Lung (tissue), 12 donors: ENCODE data around the gene DUSP28. TPM values are rescaled to one million over a fixed set of nuclear protein-coding genes. Genes with fewer than 3 reads are reported as not detected.
A peak's percentile ranks its signal among the peaks of the same experiment; 100 is the strongest.

Source experiments
- ATAC-seq: fragments of 200-7000 bp; cut with Tn5 transposase; one replicate; pipeline ENCODE4 v1.9.1; 2020; ENCODE audit warnings: moderate number of reproducible peaks; ENCODE audit not compliant: insufficient read depth, low FRiP score
- DNase-seq, 3 donors: peaks; one replicate each; pipeline ENCODE4 v3.0.0-alpha.2; 2013 to 2017
- H3K27ac ChIP-seq, 2 donors: one replicate each; pipeline ENCODE4 v1.5.1; 2013; ENCODE audit warnings: mild to moderate bottlenecking in 2 of 2, moderate library complexity in 2 of 2, control low read depth in 1 of 2, inconsistent platforms in 1 of 2, low read depth in 1 of 2, low read length in 1 of 2
- H3K27me3 ChIP-seq, 3 donors: one replicate each; pipeline ENCODE4 v1.5.1; 2013; ENCODE audit warnings: low read length in 2 of 3; ENCODE audit not compliant: control insufficient read depth in 3 of 3, insufficient read depth in 3 of 3
- H3K36me3 ChIP-seq, 4 donors: one replicate each; pipeline ENCODE4 v1.5.1; 2013; ENCODE audit warnings: low read length in 4 of 4, mild to moderate bottlenecking in 1 of 4, moderate library complexity in 1 of 4; ENCODE audit not compliant: control insufficient read depth in 4 of 4, insufficient read depth in 4 of 4
- H3K4me1 ChIP-seq, 5 donors: one replicate each; pipeline ENCODE4 v1.5.1; 2013; ENCODE audit warnings: low read length in 5 of 5, mild to moderate bottlenecking in 2 of 5, moderate library complexity in 1 of 5; ENCODE audit not compliant: control insufficient read depth in 5 of 5, insufficient read depth in 5 of 5
- H3K4me3 ChIP-seq: one replicate; pipeline ENCODE4 v1.5.1; 2013; ENCODE audit warnings: mild to moderate bottlenecking, control low read depth, moderate library complexity
- H3K9ac ChIP-seq, 2 donors: one replicate each; pipeline ENCODE4 v1.5.1; 2013; ENCODE audit warnings: low read length in 2 of 2, control low read depth in 1 of 2; ENCODE audit not compliant: insufficient read depth in 1 of 2
- H3K9me3 ChIP-seq, 4 donors: one replicate each; pipeline ENCODE4 v1.5.1; 2013; ENCODE audit warnings: low read length in 3 of 4, mild to moderate bottlenecking in 1 of 4, moderate library complexity in 1 of 4; ENCODE audit not compliant: control insufficient read depth in 4 of 4, insufficient read depth in 3 of 4
- CTCF ChIP-seq: IDR thresholded peaks from 2 replicates; pipeline ENCODE4 v1.5.1; 2012; ENCODE audit warnings: mild to moderate bottlenecking; ENCODE audit errors: control extremely low read depth, extremely low read depth
- WGBS, 2 donors: extraction: QIAGEN DNeasy Blood & Tissue Kit; methylation state at CpG; one replicate each; pipeline ENCODE4 v1.1.7; 2013; 5-methylcytosine and 5-hydroxymethylcytosine counted together
- polyA plus RNA-seq, 2 donors: library from polyadenylated mRNA; stranded (reverse); fragments of 200-250 nt; gene quantifications; one replicate each; pipeline ENCODE4 v1.2.1, GENCODE V29; 2013
- total RNA-seq, 2 donors: library from RNA; depleted of rRNA in 1 of 2; stranded (reverse); fragments of >200 nt in 1 of 2; gene quantifications; one replicate each; pipeline ENCODE4 v1.2.1, GENCODE V29; 2014 to 2021
- donor health status: control.
- donor health status: control.
- donor health status: Bipolar disorder and iron deficiency.
- donor health status: healthy.
- donor health status: DM: yes; HTN: yes; CAD: no.

Gene DUSP28
- total and polyA plus RNA-seq, 4 donors, result 2.8 to 7.7 (median 5.2) TPM

- TF ChIP-seq CTCF, result no peak
- peaks cover 0 to 53% (median 4%) of the 10 kb centered on the region in 4 donors for H3K36me3 ChIP-seq
- no peaks in the 10 kb centered on the region for H3K27me3 ChIP-seq
- DNase-seq, result no peak
- no peak for ATAC-seq
- no peak overlapping the region for H3K9ac ChIP-seq
- H3K9me3 ChIP-seq, result no peaks in the 10 kb centered on the region
- no peak overlapping the region for H3K4me3 ChIP-seq
- H3K27ac ChIP-seq, result no peak overlapping the region
- WGBS, 2 donors, result 95 to 97% methylated on average over 13 of the region's 13 CpGs
- H3K4me1 ChIP-seq, result peaks cover 0 to 30% (median 7%) of the 10 kb centered on the region in 5 donors
These were observed 31.6 kb downstream of the DUSP28 start for GRCh38 chr2:240591784-240592183.

- Histone ChIP-seq H3K36me3 (peaks cover 0 to 64% (median 4%) of the 10 kb centered on the region in 4 donors), H3K9ac (no peak overlapping the region), H3K4me1 (peaks cover 0 to 19% (median 0%) of the 10 kb centered on the region in 5 donors), H3K27ac (no peak overlapping the region), H3K9me3 (no peaks in the 10 kb centered on the region), H3K27me3 (no peaks in the 10 kb centered on the region), H3K4me3 (no peak overlapping the region)
- DNase-seq, result no peak
- 94 to 95% methylated on average over 20 of the region's 20 CpGs for WGBS, 2 donors
- ATAC-seq, result no peak
- no peak for TF ChIP-seq CTCF
These were observed 33.0 kb downstream of the DUSP28 start for GRCh38 chr2:240593026-240593702.

- Histone ChIP-seq H3K36me3 (peaks cover 0 to 70% (median 4%) of the 10 kb centered on the region in 4 donors), H3K4me1 (peaks cover 0 to 16% (median 0%) of the 10 kb centered on the region in 5 donors), H3K4me3 (no peak overlapping the region), H3K9me3 (no peaks in the 10 kb centered on the region), H3K27ac (no peak overlapping the region), H3K27me3 (no peaks in the 10 kb centered on the region), H3K9ac (no peak overlapping the region)
- no peak for TF ChIP-seq CTCF
- WGBS, 2 donors, result 92 to 96% methylated on average over 17 to 19 of the region's 19 CpGs
- ATAC-seq (no peak), DNase-seq (peak in 1 of 3 donors; percentile 58)
These were observed 33.7 kb downstream of the DUSP28 start for GRCh38 chr2:240593703-240594451.
